ENCODE data around the gene ACER1. TPM values are rescaled to one million over a fixed set of nuclear protein-coding genes. Genes with fewer than 3 reads are reported as not detected.

The ACER1 gene
- polyA plus RNA-seq, 1 donor (not counting 4 experiments of a cell fraction or from before 2014, with no cell fraction given): 0.38 TPM

DNA sequence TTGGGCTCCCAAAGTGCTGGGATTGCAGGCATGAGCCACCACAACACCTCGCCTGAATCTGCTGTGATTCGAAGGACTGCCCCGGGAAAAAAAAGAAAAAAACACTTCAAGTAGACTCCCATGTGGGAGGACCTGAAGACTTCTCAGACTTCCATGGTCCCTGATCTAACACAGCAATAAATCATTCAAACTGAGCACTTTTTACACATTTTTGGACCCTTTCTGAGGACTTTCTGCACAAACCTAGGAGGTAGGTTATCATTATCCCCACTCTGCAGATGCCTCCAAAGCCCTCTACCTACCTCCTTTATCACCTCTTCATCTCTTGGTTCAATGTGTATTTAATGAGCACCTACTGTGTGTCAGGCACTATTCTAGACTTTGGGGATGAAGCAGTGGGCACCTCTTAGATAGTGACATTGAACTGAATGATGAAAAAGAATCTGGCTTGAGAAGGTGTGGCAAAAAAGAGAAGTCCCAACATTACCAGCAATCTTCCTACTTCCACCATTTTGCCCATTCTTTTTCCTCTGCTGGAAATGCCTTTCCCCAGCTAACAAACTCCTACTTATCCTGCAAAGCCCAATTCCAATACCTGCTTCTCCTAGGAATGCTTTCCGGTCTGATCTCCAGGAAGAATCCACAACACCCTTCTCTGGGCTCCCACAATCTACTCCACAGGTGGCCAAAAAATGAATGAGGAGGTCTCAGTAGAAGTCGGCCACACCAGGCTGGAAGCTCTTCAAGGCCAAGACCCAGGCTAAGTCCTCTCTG lies 26.3 kb upstream of the ACER1 start:
- dilution Hi-C loops (cut with MboI; ENCODE audit: extremely low pct_ligation_motif_present, low sequenced_read_pairs): no loop called here
- H3K79me2 ChIP-seq (ENCODE audit: control insufficient read depth, insufficient read depth, low read length): peaks cover 15% of the 10 kb centered on the region
- peaks cover 3 to 6% of the 10 kb centered on the region in 2 experiments for H3K36me3 ChIP-seq (ENCODE audit: control insufficient read depth in 2 of 2, extremely low read depth in 1 of 2, insufficient read depth in 2 of 2, low read length in 2 of 2)
- H3K4me1 ChIP-seq (ENCODE audit: control insufficient read depth, extremely low read depth, insufficient read depth, low read length): peaks cover 3% of the 10 kb centered on the region
- no peaks in the 10 kb centered on the region for H4K20me1 ChIP-seq (ENCODE audit: control insufficient read depth, extremely low read depth, insufficient read depth, low read length)
- H3K9me1 ChIP-seq (ENCODE audit: control insufficient read depth, extremely low read depth, insufficient read depth, low read length): no peaks in the 10 kb centered on the region
- no peak overlapping the region for H3K9ac ChIP-seq (ENCODE audit: control insufficient read depth, extremely low read depth, insufficient read depth, low read length)
- DNase-seq (ENCODE audit: low read depth, low spot score) (no peak), FAIRE-seq (no peak)
- H3K27ac ChIP-seq (ENCODE audit: control insufficient read depth, insufficient read depth, low read length): no peak overlapping the region
- H3K9me3 ChIP-seq (ENCODE audit: control insufficient read depth, low read depth, low read length): no peaks in the 10 kb centered on the region
- no peaks in the 10 kb centered on the region for H3K27me3 ChIP-seq (ENCODE audit: control insufficient read depth, extremely low read depth, insufficient read depth, low read length)
- H2AFZ ChIP-seq (ENCODE audit: control insufficient read depth, low read length): no peak overlapping the region
- no peak overlapping the region for H3K4me2 ChIP-seq (ENCODE audit: control insufficient read depth, extremely low read depth, insufficient read depth, low read depth, low read length)
- no peak overlapping the region for H3K4me3 ChIP-seq (ENCODE audit: control insufficient read depth in 2 of 3, extremely low read depth in 1 of 3, insufficient read depth in 2 of 3, low read depth in 1 of 3, low read length in 3 of 3)
- TF ChIP-seq CTCF (optimal IDR thresholded peaks at IDR 0.05 in 1 of 3, IDR thresholded peaks at IDR 0.05 in 1 of 3, conservative IDR thresholded peaks at IDR 0.05 in 1 of 3; ENCODE audit: extremely low read depth in 1 of 3, insufficient read depth in 2 of 3, low read length in 3 of 3) (no peak), EZH2 (IDR thresholded peaks at IDR 0.05; ENCODE audit: low read length) (no peak)

GRCh38 chr19:6358003-6358402 lies 24.6 kb upstream of the ACER1 start:
- no peak for FAIRE-seq
- H3K9me1 ChIP-seq (ENCODE audit: control insufficient read depth, extremely low read depth, insufficient read depth, low read length): no peaks in the 10 kb centered on the region
- H4K20me1 ChIP-seq (ENCODE audit: control insufficient read depth, extremely low read depth, insufficient read depth, low read length): no peaks in the 10 kb centered on the region
- no peak for TF ChIP-seq CTCF (optimal IDR thresholded peaks at IDR 0.05 in 1 of 3, IDR thresholded peaks at IDR 0.05 in 1 of 3, conservative IDR thresholded peaks at IDR 0.05 in 1 of 3; ENCODE audit: extremely low read depth in 1 of 3, insufficient read depth in 2 of 3, low read length in 3 of 3)
- no peak for TF ChIP-seq EZH2 (IDR thresholded peaks at IDR 0.05; ENCODE audit: low read length)
- H3K4me3 ChIP-seq (ENCODE audit: control insufficient read depth in 2 of 3, extremely low read depth in 1 of 3, insufficient read depth in 2 of 3, low read depth in 1 of 3, low read length in 3 of 3): no peak overlapping the region
- H3K79me2 ChIP-seq (ENCODE audit: control insufficient read depth, insufficient read depth, low read length): peaks cover 7% of the 10 kb centered on the region
- no peak overlapping the region for H3K9ac ChIP-seq (ENCODE audit: control insufficient read depth, extremely low read depth, insufficient read depth, low read length)
- H3K4me1 ChIP-seq (ENCODE audit: control insufficient read depth, extremely low read depth, insufficient read depth, low read length): peaks cover 3% of the 10 kb centered on the region
- dilution Hi-C loops (cut with MboI; ENCODE audit: extremely low pct_ligation_motif_present, low sequenced_read_pairs): no loop called here
- no peak overlapping the region for H3K27ac ChIP-seq (ENCODE audit: control insufficient read depth, insufficient read depth, low read length)
- H3K4me2 ChIP-seq (ENCODE audit: control insufficient read depth, extremely low read depth, insufficient read depth, low read depth, low read length): peak overlapping the region; percentile 10
- no peaks in the 10 kb centered on the region for H3K36me3 ChIP-seq (ENCODE audit: control insufficient read depth in 2 of 2, extremely low read depth in 1 of 2, insufficient read depth in 2 of 2, low read length in 2 of 2)
- H3K9me3 ChIP-seq (ENCODE audit: control insufficient read depth, low read depth, low read length): no peaks in the 10 kb centered on the region
- H2AFZ ChIP-seq (ENCODE audit: control insufficient read depth, low read length): peak overlapping the region; percentile 56
- H3K27me3 ChIP-seq (ENCODE audit: control insufficient read depth, extremely low read depth, insufficient read depth, low read length): no peaks in the 10 kb centered on the region
- DNase-seq (ENCODE audit: low read depth, low spot score): no peak

All from keratinocyte (primary cell).